GM10266 (cell line): Measurements from ENCODE around the gene PUS1.

Experiments used
- DNase-seq: peaks from one replicate; pipeline ENCODE4 v3.0.0; 2012; ENCODE audit errors: extremely low spot score
- TF ChIP-seq, protein P1 (sequence below): IDR thresholded peaks from 2 replicates; pipeline ENCODE4 v1.5.1; 2012; ENCODE audit warnings: mild to moderate bottlenecking, low read depth; ENCODE audit not compliant: control insufficient read depth, insufficient read depth; ENCODE audit errors: missing control alignments

The PUS1 gene

GRCh38 chr12:131934535-131934934 lies 5.5 kb downstream of the PUS1 start:
- DNase-seq = no peak
- TF ChIP-seq, protein P1, sequence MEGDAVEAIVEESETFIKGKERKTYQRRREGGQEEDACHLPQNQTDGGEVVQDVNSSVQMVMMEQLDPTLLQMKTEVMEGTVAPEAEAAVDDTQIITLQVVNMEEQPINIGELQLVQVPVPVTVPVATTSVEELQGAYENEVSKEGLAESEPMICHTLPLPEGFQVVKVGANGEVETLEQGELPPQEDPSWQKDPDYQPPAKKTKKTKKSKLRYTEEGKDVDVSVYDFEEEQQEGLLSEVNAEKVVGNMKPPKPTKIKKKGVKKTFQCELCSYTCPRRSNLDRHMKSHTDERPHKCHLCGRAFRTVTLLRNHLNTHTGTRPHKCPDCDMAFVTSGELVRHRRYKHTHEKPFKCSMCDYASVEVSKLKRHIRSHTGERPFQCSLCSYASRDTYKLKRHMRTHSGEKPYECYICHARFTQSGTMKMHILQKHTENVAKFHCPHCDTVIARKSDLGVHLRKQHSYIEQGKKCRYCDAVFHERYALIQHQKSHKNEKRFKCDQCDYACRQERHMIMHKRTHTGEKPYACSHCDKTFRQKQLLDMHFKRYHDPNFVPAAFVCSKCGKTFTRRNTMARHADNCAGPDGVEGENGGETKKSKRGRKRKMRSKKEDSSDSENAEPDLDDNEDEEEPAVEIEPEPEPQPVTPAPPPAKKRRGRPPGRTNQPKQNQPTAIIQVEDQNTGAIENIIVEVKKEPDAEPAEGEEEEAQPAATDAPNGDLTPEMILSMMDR = no peak

GRCh38 chr12:131938082-131938481 lies 9.0 kb downstream of the PUS1 start:
- no peak for DNase-seq
- TF ChIP-seq, protein P1 = no peak

GRCh38 chr12:131939007-131939406 lies 9.9 kb downstream of the PUS1 start:
- no peak for DNase-seq
- TF ChIP-seq, protein P1 = no peak

DNA sequence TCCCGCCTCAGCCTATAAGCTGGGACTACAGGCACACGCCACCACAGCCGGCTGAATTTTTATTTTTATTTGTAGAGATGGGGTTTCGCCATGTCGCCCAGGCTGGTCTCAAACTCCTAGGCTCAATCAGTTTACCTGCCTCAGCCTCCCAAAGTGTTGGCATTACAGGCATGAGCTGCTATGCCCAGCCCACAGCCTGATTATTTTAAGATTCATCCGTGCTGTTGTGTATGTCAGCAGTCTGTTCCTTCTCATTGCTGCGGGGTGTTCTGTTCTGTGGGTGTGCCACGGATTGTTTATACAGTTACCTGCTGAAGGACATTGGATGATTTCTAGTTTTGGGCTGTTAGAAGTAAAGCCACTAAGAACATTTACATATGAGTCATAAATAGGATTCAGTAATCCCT lies 11.1 kb downstream of the PUS1 start:
- no peak for DNase-seq
- TF ChIP-seq, protein P1 = no peak

GRCh38 chr12:131941116-131941986 lies 12.3 kb downstream of the PUS1 start:
- TF ChIP-seq, protein P1 = no peak
- DNase-seq = no peak

DNA sequence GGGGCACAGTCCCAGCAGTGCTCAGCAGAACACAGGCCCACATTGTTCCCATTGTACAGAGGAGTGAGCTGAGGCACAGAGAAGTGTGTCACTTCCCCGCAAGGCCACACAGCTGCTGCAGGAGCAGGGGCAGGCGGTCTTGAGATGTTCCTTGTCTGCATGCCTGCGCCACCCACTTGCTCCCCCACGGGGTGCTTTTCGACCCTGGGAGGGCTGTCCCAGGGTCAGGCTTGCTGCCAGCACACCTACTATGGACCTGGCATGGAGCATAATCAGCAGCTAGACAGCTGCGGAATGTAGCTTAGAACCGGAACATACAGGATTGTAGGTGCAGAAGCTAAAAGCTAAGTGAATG lies 12.9 kb downstream of the PUS1 start:
- TF ChIP-seq, protein P1 = no peak
- DNase-seq = no peak

- TF ChIP-seq, protein P1 = no peak
- no peak for DNase-seq
These were observed 13.6 kb downstream of the PUS1 start for GRCh38 chr12:131942671-131943070.
